SHP77 treated with DMSO at 0.1 percent for 48 hours (cell line): ENCODE data around the gene ERVW-1.
A peak's percentile ranks its signal among the peaks of the same experiment; 100 is the strongest.
"Not testable (repeated sequence)": the region's sequence is repeated elsewhere in the genome, so short reads cannot be mapped to it uniquely, and the experiment has no call there.

Source experiments
- DNase-seq: peaks from one replicate; lab custom pipeline; 2025; lab: John Stamatoyannopoulos, UW

Gene ERVW-1

GRCh38 chr7:92468589-92468988, 9.2 kb downstream of the ERVW-1 start:
- DNase-seq = not testable (repeated sequence)

- no peak for DNase-seq
Measured at GRCh38 chr7:92466682-92467081, 11.1 kb downstream of the ERVW-1 start.

GRCh38 chr7:92464515-92464914, 13.2 kb downstream of the ERVW-1 start:
- no peak for DNase-seq

- no peak for DNase-seq
Measured at GRCh38 chr7:92462560-92462959, 15.2 kb downstream of the ERVW-1 start.

GRCh38 chr7:92461027-92462003, 16.4 kb downstream of the ERVW-1 start:
- peak; percentile 47 for DNase-seq

- DNase-seq = no peak
Measured at GRCh38 chr7:92460510-92460909, 17.2 kb downstream of the ERVW-1 start.

- DNase-seq = no peak
Measured at GRCh38 chr7:92460109-92460508, 17.6 kb downstream of the ERVW-1 start.

GRCh38 chr7:92456236-92456635, 21.5 kb downstream of the ERVW-1 start:
- no peak for DNase-seq

GRCh38 chr7:92451645-92452044, 26.1 kb downstream of the ERVW-1 start:
- no peak for DNase-seq

- DNase-seq = peak; percentile 38
Measured at GRCh38 chr7:92448205-92448747, 29.5 kb downstream of the ERVW-1 start.

GRCh38 chr7:92447345-92448204, 30.2 kb downstream of the ERVW-1 start, which contains the start of gene GATAD1:
GATAD1 (plus strand) TSS chr7:92447482; CDS start chr7:92447730, 248 bp downstream.
- peak; percentile 69 for DNase-seq

- DNase-seq = no peak
Measured at GRCh38 chr7:92446869-92447344, 30.8 kb downstream of the ERVW-1 start.

- not testable (repeated sequence) for DNase-seq
Measured at GRCh38 chr7:92442720-92443119, 35.0 kb downstream of the ERVW-1 start.

GRCh38 chr7:92437956-92438491, 39.7 kb downstream of the ERVW-1 start:
- DNase-seq = no peak

GRCh38 chr7:92436612-92437445, 40.9 kb downstream of the ERVW-1 start:
- no peak for DNase-seq

- no peak for DNase-seq
Measured at GRCh38 chr7:92435542-92435941, 42.2 kb downstream of the ERVW-1 start.

GRCh38 chr7:92433019-92433418, 44.7 kb downstream of the ERVW-1 start:
- no peak for DNase-seq

- no peak for DNase-seq
Measured at GRCh38 chr7:92432299-92432946, 45.3 kb downstream of the ERVW-1 start.

- no peak for DNase-seq
Measured at GRCh38 chr7:92427193-92427592, 50.6 kb downstream of the ERVW-1 start.

GRCh38 chr7:92425311-92425947, 52.3 kb downstream of the ERVW-1 start:
- DNase-seq = no peak
